Stimulated activated CD8-positive, alpha-beta memory T cell treated with anti-CD3 and anti-CD28 coated beads, Interleukin-12 subunit alpha, Interleukin-12 subunit beta, amount 100 ng/mL, for 1 hour (primary cell): ENCODE measurements around the gene MOB1B.
"Not testable (repeated sequence)": the region's sequence is repeated elsewhere in the genome, so short reads cannot be mapped to it uniquely, and the experiment has no call there.

Experiments used
- DNase-seq: peaks from one replicate; pipeline ENCODE4 v3.0.0-alpha.2; 2020; ENCODE audit warnings: low read depth

Gene MOB1B

GRCh38 chr4:70901984-70902576, at the start of gene MOB1B:
Gene MOB1B (plus strand): TSS chr4:70902369. CDS start chr4:70902537, 168 bp downstream.
- peak; percentile 78 for DNase-seq

GRCh38 chr4:70855464-70855863, 46.7 kb upstream of the MOB1B start:
- no peak for DNase-seq

- no peak for DNase-seq
Measured at GRCh38 chr4:70858454-70858853, 43.7 kb upstream of the MOB1B start.

- DNase-seq = no peak
Measured at GRCh38 chr4:70859066-70859465, 43.1 kb upstream of the MOB1B start.

- DNase-seq = no peak
Measured at GRCh38 chr4:70863099-70863790, 38.9 kb upstream of the MOB1B start.

- DNase-seq = no peak
Measured at GRCh38 chr4:70868778-70869177, 33.4 kb upstream of the MOB1B start.

- DNase-seq = no peak
Measured at GRCh38 chr4:70873216-70873615, 29.0 kb upstream of the MOB1B start.

- DNase-seq = no peak
Measured at GRCh38 chr4:70874268-70875156, 27.7 kb upstream of the MOB1B start.

GRCh38 chr4:70877556-70877955, 24.6 kb upstream of the MOB1B start:
- no peak for DNase-seq

GRCh38 chr4:70880739-70881138, 21.4 kb upstream of the MOB1B start:
- DNase-seq = no peak

GRCh38 chr4:70885174-70885573, 17.0 kb upstream of the MOB1B start:
- DNase-seq = no peak

- DNase-seq = no peak
Measured at GRCh38 chr4:70892086-70892769, 9.9 kb upstream of the MOB1B start.

GRCh38 chr4:70893790-70894189, 8.4 kb upstream of the MOB1B start:
- DNase-seq = no peak

GRCh38 chr4:70895405-70895804, 6.8 kb upstream of the MOB1B start:
- no peak for DNase-seq

- DNase-seq = no peak
Measured at GRCh38 chr4:70895811-70896491, 6.2 kb upstream of the MOB1B start.

- not testable (repeated sequence) for DNase-seq
Measured at GRCh38 chr4:70898581-70898980, 3.6 kb upstream of the MOB1B start.

- DNase-seq = no peak
Measured at GRCh38 chr4:70901607-70901983, 574 bp upstream of the MOB1B start.

- DNase-seq = no peak
Measured at GRCh38 chr4:70902577-70903290, 565 bp downstream of the MOB1B start.

GRCh38 chr4:70903291-70903603, 1.1 kb downstream of the MOB1B start:
- DNase-seq = no peak

- DNase-seq = no peak
Measured at GRCh38 chr4:70908993-70909556, 6.9 kb downstream of the MOB1B start.

GRCh38 chr4:70914000-70914399, 11.8 kb downstream of the MOB1B start:
- DNase-seq = no peak
